Vagina (tissue), 2 donors: Measurements from ENCODE around the gene SLC37A1. TPM values are rescaled to one million over a fixed set of nuclear protein-coding genes. Genes with fewer than 3 reads are reported as not detected.

Experiments
- DNase-seq, 2 donors: peaks; one replicate each; pipeline ENCODE4 v3.0.0-alpha.2; 2017; ENCODE audit errors: extremely low spot score in 2 of 2
- H3K27ac ChIP-seq: fragments of 200-600 bp; sonication (generic); one replicate; pipeline ENCODE4 v1.5.1; 2019
- H3K27me3 ChIP-seq: fragments of 200-600 bp; sonication (generic); one replicate; pipeline ENCODE4 v1.5.1; 2019
- H3K36me3 ChIP-seq, 2 donors: fragments of 200-600 bp; sonication (generic); one replicate each; pipeline ENCODE4 v1.5.1; 2017 to 2019
- H3K4me1 ChIP-seq: fragments of 200-600 bp; sonication (generic); one replicate; pipeline ENCODE4 v1.5.1; 2019
- H3K4me3 ChIP-seq, 2 donors: fragments of 200-600 bp; sonication (generic); 1 replicate in 1 of 2; 2 replicates in 1 of 2; pipeline ENCODE4 v1.5.1; 2016 to 2019
- H3K9me3 ChIP-seq: fragments of 200-600 bp; sonication (generic); one replicate; pipeline ENCODE4 v1.5.1; 2019
- CTCF ChIP-seq, 3 experiments: fragments of 450-650 bp in 2 of 3; fragments of 200-600 bp in 1 of 3; sonication (generic) in 1 of 3; IDR thresholded peaks; one replicate each; pipeline ENCODE4 v1.5.1; 2017 to 2019; ENCODE audit warnings: antibody characterized with exemption in 3 of 3, mild to moderate bottlenecking in 2 of 3, moderate library complexity in 2 of 3
- POLR2A ChIP-seq, 2 donors: fragments of 450-650 bp; IDR thresholded peaks; one replicate each; pipeline ENCODE4 v1.6.1; 2017; ENCODE audit warnings: antibody characterized with exemption in 2 of 2, mild to moderate bottlenecking in 2 of 2, moderate library complexity in 2 of 2
- POLR2AphosphoS5 ChIP-seq, 2 donors: sonication (generic); formaldehyde crosslinking; IDR thresholded peaks; one replicate each; pipeline ENCODE4 v1.9.0; 2017; ENCODE audit warnings: antibody characterized with exemption in 2 of 2, mild to moderate bottlenecking in 2 of 2, low read depth in 1 of 2; ENCODE audit not compliant: insufficient read depth in 1 of 2
- intact Hi-C: fragments of 100-400 bp; cut with DNase I; formaldehyde crosslinking; loops from one replicate; pipeline ENCODE4 v1.15.1; 2023
- total RNA-seq: library from RNA; depleted of rRNA; stranded (reverse); fragments of >200 nt; gene quantifications from one replicate; pipeline ENCODE4 v1.2.3, GENCODE V29; 2016

The SLC37A1 gene
- total RNA-seq, 1 donor from 2014 or later = 11.8 TPM

- no peak overlapping the region for H3K27ac ChIP-seq
- TF ChIP-seq CTCF (IDR thresholded peaks at IDR 0.05) = no peak
- no peak for TF ChIP-seq POLR2A (IDR thresholded peaks at IDR 0.05)
- TF ChIP-seq POLR2AphosphoS5 (IDR thresholded peaks at IDR 0.05; ENCODE audit: insufficient read depth in 1 of 2, low read depth in 1 of 2) = no peak
- no peaks in the 10 kb centered on the region for H3K4me1 ChIP-seq
- no peak overlapping the region for H3K4me3 ChIP-seq
- intact Hi-C loops = no loop called here
- no peaks in the 10 kb centered on the region for H3K27me3 ChIP-seq
- no peaks in the 10 kb centered on the region for H3K36me3 ChIP-seq
- no peaks in the 10 kb centered on the region for H3K9me3 ChIP-seq
- no peak for DNase-seq
Observed at GRCh38 chr21:42599486-42599885, 85.8 kb downstream of the SLC37A1 start.

- no peaks in the 10 kb centered on the region for H3K9me3 ChIP-seq
- H3K36me3 ChIP-seq = no peaks in the 10 kb centered on the region
- TF ChIP-seq POLR2AphosphoS5 (IDR thresholded peaks at IDR 0.05; ENCODE audit: insufficient read depth in 1 of 2, low read depth in 1 of 2) = no peak
- no peak for TF ChIP-seq POLR2A (IDR thresholded peaks at IDR 0.05)
- no peak for TF ChIP-seq CTCF (IDR thresholded peaks at IDR 0.05)
- H3K27ac ChIP-seq = no peak overlapping the region
- no peak for DNase-seq
- no peak overlapping the region for H3K4me3 ChIP-seq
- H3K27me3 ChIP-seq = no peaks in the 10 kb centered on the region
- intact Hi-C loops = no loop called here
- H3K4me1 ChIP-seq = no peaks in the 10 kb centered on the region
Observed at GRCh38 chr21:42599962-42600361, 86.3 kb downstream of the SLC37A1 start.

- Histone ChIP-seq H3K27me3 (no peaks in the 10 kb centered on the region), H3K36me3 (no peaks in the 10 kb centered on the region), H3K9me3 (no peaks in the 10 kb centered on the region), H3K4me1 (no peaks in the 10 kb centered on the region), H3K27ac (no peak overlapping the region), H3K4me3 (no peak overlapping the region)
- TF ChIP-seq POLR2A (IDR thresholded peaks at IDR 0.05) (no peak), CTCF (IDR thresholded peaks at IDR 0.05) (no peak), POLR2AphosphoS5 (IDR thresholded peaks at IDR 0.05; ENCODE audit: insufficient read depth in 1 of 2, low read depth in 1 of 2) (no peak)
- no peak for DNase-seq
- intact Hi-C loops = no loop called here
Observed at GRCh38 chr21:42601656-42602055, 88.0 kb downstream of the SLC37A1 start.

GRCh38 chr21:42607102-42607501, 93.5 kb downstream of the SLC37A1 start:
- Histone ChIP-seq H3K27ac (no peak overlapping the region), H3K4me3 (no peak overlapping the region), H3K27me3 (no peaks in the 10 kb centered on the region), H3K36me3 (no peaks in the 10 kb centered on the region), H3K9me3 (no peaks in the 10 kb centered on the region), H3K4me1 (no peaks in the 10 kb centered on the region)
- DNase-seq = no peak
- intact Hi-C loops = no loop called here
- TF ChIP-seq POLR2AphosphoS5 (IDR thresholded peaks at IDR 0.05; ENCODE audit: insufficient read depth in 1 of 2, low read depth in 1 of 2) = no peak

GRCh38 chr21:42607525-42608102, 94.0 kb downstream of the SLC37A1 start:
- Histone ChIP-seq H3K4me1 (no peaks in the 10 kb centered on the region), H3K27me3 (no peaks in the 10 kb centered on the region), H3K27ac (no peak overlapping the region), H3K36me3 (no peaks in the 10 kb centered on the region), H3K4me3 (no peak overlapping the region), H3K9me3 (no peaks in the 10 kb centered on the region)
- no peak for DNase-seq
- intact Hi-C loops = no loop called here
- no peak for TF ChIP-seq CTCF (IDR thresholded peaks at IDR 0.05)
